Measurements from ENCODE around the gene GUCY1B1. TPM values are rescaled to one million over a fixed set of nuclear protein-coding genes. Genes with fewer than 3 reads are reported as not detected.
A peak's percentile ranks its signal among the peaks of the same experiment; 100 is the strongest.

GUCY1B1 gene
- total RNA-seq, 1 donor from 2014 or later: 0.22 TPM

DNA sequence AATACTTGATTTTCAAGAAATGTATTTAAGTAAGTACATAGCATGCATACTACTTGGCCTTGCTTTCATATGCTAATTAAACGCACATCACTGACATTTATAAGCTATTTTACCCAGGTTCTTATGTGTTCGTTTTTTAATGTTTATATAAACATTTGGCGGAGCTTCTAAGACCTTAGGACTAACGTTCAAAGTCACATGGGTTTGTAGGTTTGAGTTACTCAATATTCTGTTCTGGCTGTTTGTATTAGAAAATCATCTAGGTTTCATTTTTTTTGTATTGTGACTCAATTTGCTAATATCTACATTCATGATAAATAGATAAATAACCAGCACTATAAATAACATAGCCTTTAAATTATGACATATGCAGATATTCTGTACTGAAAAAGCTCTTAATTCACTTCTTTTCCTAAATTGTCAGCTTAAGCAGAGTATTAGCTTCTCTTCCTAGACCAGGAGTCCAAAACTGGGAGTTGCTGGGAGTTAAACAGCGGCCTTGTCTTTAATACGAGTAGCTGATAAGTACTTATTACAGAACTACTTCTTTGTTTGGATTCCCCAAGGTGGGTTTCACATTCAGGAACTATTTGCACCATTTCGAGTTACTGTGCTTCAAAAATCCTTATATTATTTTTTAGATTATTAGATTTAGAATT lies 42.0 kb downstream of the GUCY1B1 start:
- no peaks in the 10 kb centered on the region for H3K36me3 Mint-ChIP-seq (ENCODE audit: low read depth)
- H3K9me3 Mint-ChIP-seq: no peaks in the 10 kb centered on the region

DNA sequence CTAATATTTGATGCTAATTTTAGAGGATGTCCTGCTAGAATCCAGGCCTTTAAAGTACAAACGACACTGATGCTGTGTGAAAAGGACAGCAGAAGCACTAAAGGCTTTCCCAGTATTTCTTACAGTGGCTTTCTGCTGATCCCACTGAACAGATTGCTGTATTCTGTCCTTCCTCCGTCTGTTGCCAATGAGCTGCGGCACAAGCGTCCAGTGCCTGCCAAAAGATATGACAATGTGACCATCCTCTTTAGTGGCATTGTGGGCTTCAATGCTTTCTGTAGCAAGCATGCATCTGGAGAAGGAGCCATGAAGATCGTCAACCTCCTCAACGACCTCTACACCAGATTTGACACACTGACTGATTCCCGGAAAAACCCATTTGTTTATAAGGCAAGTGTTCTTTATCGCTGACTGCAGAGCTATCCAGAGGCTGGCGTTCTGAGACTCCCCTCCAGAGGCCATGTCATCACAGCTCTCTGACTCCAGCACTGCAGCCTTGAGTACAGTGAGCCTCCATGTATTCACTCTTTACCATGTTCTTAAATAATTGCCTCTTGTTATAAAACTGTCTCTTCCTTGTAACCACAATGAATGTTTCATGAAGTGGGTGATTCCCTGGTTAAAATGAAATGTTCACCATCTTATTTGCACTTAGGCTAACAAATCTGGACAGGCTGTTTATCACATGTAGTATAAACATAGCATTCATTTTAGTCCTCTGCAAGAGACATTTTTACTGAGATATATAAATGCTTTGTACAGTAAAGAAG lies 43.6 kb downstream of the GUCY1B1 start:
- TF ChIP-seq, protein P1, sequence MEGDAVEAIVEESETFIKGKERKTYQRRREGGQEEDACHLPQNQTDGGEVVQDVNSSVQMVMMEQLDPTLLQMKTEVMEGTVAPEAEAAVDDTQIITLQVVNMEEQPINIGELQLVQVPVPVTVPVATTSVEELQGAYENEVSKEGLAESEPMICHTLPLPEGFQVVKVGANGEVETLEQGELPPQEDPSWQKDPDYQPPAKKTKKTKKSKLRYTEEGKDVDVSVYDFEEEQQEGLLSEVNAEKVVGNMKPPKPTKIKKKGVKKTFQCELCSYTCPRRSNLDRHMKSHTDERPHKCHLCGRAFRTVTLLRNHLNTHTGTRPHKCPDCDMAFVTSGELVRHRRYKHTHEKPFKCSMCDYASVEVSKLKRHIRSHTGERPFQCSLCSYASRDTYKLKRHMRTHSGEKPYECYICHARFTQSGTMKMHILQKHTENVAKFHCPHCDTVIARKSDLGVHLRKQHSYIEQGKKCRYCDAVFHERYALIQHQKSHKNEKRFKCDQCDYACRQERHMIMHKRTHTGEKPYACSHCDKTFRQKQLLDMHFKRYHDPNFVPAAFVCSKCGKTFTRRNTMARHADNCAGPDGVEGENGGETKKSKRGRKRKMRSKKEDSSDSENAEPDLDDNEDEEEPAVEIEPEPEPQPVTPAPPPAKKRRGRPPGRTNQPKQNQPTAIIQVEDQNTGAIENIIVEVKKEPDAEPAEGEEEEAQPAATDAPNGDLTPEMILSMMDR (IDR thresholded peaks at IDR 0.05): no peak
- no peak for ATAC-seq (ENCODE audit: low read depth)
- DNase-seq: no peak
- Mint-ChIP-seq H3K9me3 (no peaks in the 10 kb centered on the region), H3K4me1 (no peaks in the 10 kb centered on the region), H3K27me3 (no peaks in the 10 kb centered on the region), H3K27ac (no peak overlapping the region), H3K4me3 (no peak overlapping the region), H3K36me3 (ENCODE audit: low read depth) (no peaks in the 10 kb centered on the region)
- intact Hi-C loops (cut with micrococcal nuclease): no loop called here
- CTCF ChIA-PET: no interaction called here
- POLR2A ChIA-PET: no interaction called here

More for the DNA sequence above, 42.0 kb downstream of the GUCY1B1 start:
- ChIA-PET CTCF (interaction anchor here (0.7 kb wide), 1 partner anchor 9 kb away, joined by 3 read pairs; no protein-coding TSS in a partner anchor), POLR2A (no interaction called here)
- Mint-ChIP-seq H3K4me3 (no peak overlapping the region), H3K27me3 (no peaks in the 10 kb centered on the region), H3K27ac (no peak overlapping the region), H3K4me1 (no peaks in the 10 kb centered on the region)
- ATAC-seq (ENCODE audit: low read depth): no peak
- DNase-seq: no peak
- intact Hi-C loops (cut with micrococcal nuclease): no loop called here
- TF ChIP-seq, protein P1 (IDR thresholded peaks at IDR 0.05): no peak

DNA sequence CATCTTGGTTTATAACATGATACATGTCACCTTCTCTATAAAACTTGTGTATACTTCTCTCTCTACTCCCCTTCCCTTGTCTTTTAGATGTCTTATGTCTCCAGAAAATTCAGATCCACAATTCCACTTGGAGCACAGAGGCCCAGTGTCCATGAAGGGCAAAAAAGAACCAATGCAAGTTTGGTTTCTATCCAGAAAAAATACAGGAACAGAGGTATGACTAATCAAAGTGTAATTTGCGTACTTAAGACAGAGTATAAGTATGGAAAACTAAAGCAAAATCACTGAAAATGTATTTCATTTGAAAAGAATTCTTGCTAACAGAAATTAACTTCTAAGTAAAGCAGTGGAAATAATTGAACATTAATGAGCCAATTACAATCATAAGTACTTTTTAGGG lies 46.2 kb downstream of the GUCY1B1 start:
- intact Hi-C loops (cut with micrococcal nuclease): no loop called here
- ATAC-seq (ENCODE audit: low read depth): no peak
- no peak overlapping the region for H3K27ac Mint-ChIP-seq
- CTCF ChIA-PET: no interaction called here
- no peak for DNase-seq
- POLR2A ChIA-PET: no interaction called here
- H3K27me3 Mint-ChIP-seq: no peaks in the 10 kb centered on the region
- H3K4me3 Mint-ChIP-seq: no peak overlapping the region
- no peaks in the 10 kb centered on the region for H3K36me3 Mint-ChIP-seq (ENCODE audit: low read depth)
- TF ChIP-seq, protein P1 (IDR thresholded peaks at IDR 0.05): no peak
- no peaks in the 10 kb centered on the region for H3K4me1 Mint-ChIP-seq
- no peaks in the 10 kb centered on the region for H3K9me3 Mint-ChIP-seq

DNA sequence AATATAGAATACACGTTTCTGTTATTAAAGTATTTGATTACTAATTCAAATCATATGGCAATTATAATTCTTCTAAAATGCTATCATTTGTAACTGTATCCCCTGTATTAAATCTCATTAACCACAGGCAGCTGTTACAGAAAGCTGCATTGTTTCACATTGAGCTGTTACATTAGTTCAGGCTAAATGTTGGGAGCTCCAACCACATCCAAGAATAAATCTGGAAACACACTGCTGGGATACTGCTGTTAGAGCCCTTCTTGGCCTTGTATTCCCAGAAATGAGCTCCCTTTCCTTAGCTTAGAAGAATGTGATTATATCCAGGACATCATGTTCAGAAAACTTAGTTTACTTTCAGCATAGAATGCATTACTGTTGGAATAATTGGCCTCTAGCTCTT lies 48.2 kb downstream of the GUCY1B1 start:
- Mint-ChIP-seq H3K27me3 (no peaks in the 10 kb centered on the region), H3K9me3 (no peaks in the 10 kb centered on the region), H3K27ac (no peak overlapping the region), H3K4me1 (no peaks in the 10 kb centered on the region), H3K36me3 (ENCODE audit: low read depth) (no peaks in the 10 kb centered on the region), H3K4me3 (no peak overlapping the region)
- ChIA-PET POLR2A (no interaction called here), CTCF (no interaction called here)
- ATAC-seq (ENCODE audit: low read depth) (no peak), DNase-seq (no peak)
- TF ChIP-seq, protein P1 (IDR thresholded peaks at IDR 0.05): no peak
- intact Hi-C loops (cut with micrococcal nuclease): no loop called here

DNA sequence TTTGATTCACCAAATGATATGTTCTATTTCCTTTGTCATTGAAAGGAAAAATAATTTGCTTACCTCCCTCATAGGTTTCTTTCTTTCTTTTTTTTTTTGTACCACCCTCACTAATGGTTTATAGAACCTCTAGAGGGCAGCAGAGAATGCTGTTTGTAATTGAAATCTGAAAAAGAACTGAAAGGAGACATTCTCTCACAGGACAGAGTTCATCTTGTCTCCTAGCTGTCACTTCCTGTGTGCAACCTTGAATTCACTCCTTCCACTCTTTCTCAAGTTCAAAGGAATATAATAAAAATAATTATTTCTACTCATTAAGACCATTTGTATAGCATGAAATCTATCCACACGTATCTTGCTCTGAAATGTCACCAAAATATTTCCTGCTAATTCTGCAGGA lies 51.0 kb downstream of the GUCY1B1 start:
- ATAC-seq (ENCODE audit: low read depth): peak; percentile 70
- DNase-seq: no peak
- ChIA-PET CTCF (interaction anchor here (0.6 to 1.6 kb wide), 3 partner anchors 9 to 273 kb away, joined by 3 to 9 read pairs (median 3); partner anchors contain the start of gene CTSO), POLR2A (no interaction called here)
- intact Hi-C loops (cut with micrococcal nuclease): loop anchor here (1.0 to 2.0 kb wide), 2 partner anchors 143 to 1395 kb away; partner anchors contain the start of gene CTSO
- no peaks in the 10 kb centered on the region for H3K9me3 Mint-ChIP-seq
- TF ChIP-seq, protein P1 (IDR thresholded peaks at IDR 0.05): peak; percentile 69
- no peak overlapping the region for H3K27ac Mint-ChIP-seq
- H3K27me3 Mint-ChIP-seq: no peaks in the 10 kb centered on the region
- H3K4me3 Mint-ChIP-seq: no peak overlapping the region
- no peaks in the 10 kb centered on the region for H3K4me1 Mint-ChIP-seq
- no peaks in the 10 kb centered on the region for H3K36me3 Mint-ChIP-seq (ENCODE audit: low read depth)

Data from activated B cell treated with CpG ODN at 0.5 μM for 24 hours (primary cell).